Endothelial cell of umbilical vein (primary cell): Measurements from ENCODE around the gene RSF1. TPM values are rescaled to one million over a fixed set of nuclear protein-coding genes. Genes with fewer than 3 reads are reported as not detected.
A peak's percentile ranks its signal among the peaks of the same experiment; 100 is the strongest.

Experiments
- BruUV-seq: library from RNA; stranded (reverse); fragments of 400-500 nt; replicated peaks from 2 replicates; lab custom pipeline; 2021; lab: Mats Ljungman, UMichigan
- CTCF ChIA-PET: fragments of 300-600, 350-600 bp; sonication (Branson Sonifier 250); formaldehyde crosslinking; loops from one replicate; lab custom pipeline; 2021; ENCODE audit warnings: antibody characterized with exemption, inconsistent platforms; lab: Charles Lee
- POLR2A ChIA-PET: fragments of 300-600, 350-600 bp; sonication (Branson Sonifier 250); formaldehyde crosslinking; loops from one replicate; lab custom pipeline; 2021; ENCODE audit warnings: antibody characterized with exemption, inconsistent platforms; lab: Charles Lee
- DNase-seq: peaks from one replicate; pipeline ENCODE4 v3.0.0-alpha.2; 2011; ENCODE audit warnings: low read depth, low spot score
- FAIRE-seq: peaks from 2 replicates; lab custom pipeline; 2011; peaks lifted over from hg19 to GRCh38; lab: Jason Lieb, UNC
- H2AFZ ChIP-seq: 2 replicates; pipeline ENCODE4 v1.6.0; 2012; ENCODE audit warnings: low read depth, low read length, control low read depth, inconsistent platforms
- H3K27ac ChIP-seq: 2 replicates; pipeline ENCODE4 v1.5.1; 2011; ENCODE audit warnings: low read depth, mild to moderate bottlenecking, control low read depth, low read length, moderate library complexity; ENCODE audit not compliant: insufficient read depth
- H3K27me3 ChIP-seq, 2 experiments: 2 replicates each; pipeline versions ENCODE4 v1.6.0 to v1.6.1; 2011; ENCODE audit warnings: low read length in 2 of 2, mixed read lengths in 1 of 2; ENCODE audit not compliant: control insufficient read depth in 2 of 2, insufficient read depth in 2 of 2
- H3K36me3 ChIP-seq, 2 experiments: 2 replicates in 1 of 2; 3 replicates in 1 of 2; pipeline ENCODE4 v1.5.1; 2011; ENCODE audit warnings: low read length in 2 of 2, mild to moderate bottlenecking in 1 of 2, moderate library complexity in 1 of 2; ENCODE audit not compliant: control insufficient read depth in 2 of 2, insufficient read depth in 2 of 2; ENCODE audit errors: extremely low read depth in 1 of 2
- H3K4me1 ChIP-seq: 3 replicates; pipeline ENCODE4 v1.5.1; 2011; ENCODE audit warnings: mild to moderate bottlenecking, low read length; ENCODE audit not compliant: control insufficient read depth, insufficient read depth; ENCODE audit errors: extremely low read depth
- H3K4me2 ChIP-seq: 2 replicates; pipeline ENCODE4 v1.6.1; 2011; ENCODE audit warnings: low read length, control low read depth, mixed read lengths; ENCODE audit not compliant: insufficient read depth
- H3K4me3 ChIP-seq, 3 experiments: fragments of 200-600 bp in 1 of 3; sonication (generic), shearing (Covaris generic) in 1 of 3; replicated peaks in 1 of 3; 2 replicates each; pipeline ENCODE4 v1.5.1; 2011 to 2016; ENCODE audit warnings: control low read depth in 3 of 3, low read length in 3 of 3, mild to moderate bottlenecking in 2 of 3, inconsistent platforms in 1 of 3, low read depth in 1 of 3, moderate library complexity in 1 of 3; ENCODE audit not compliant: insufficient read depth in 1 of 3
- H3K79me2 ChIP-seq: 2 replicates; pipeline ENCODE4 v1.6.0; 2012; ENCODE audit warnings: low read length, inconsistent platforms; ENCODE audit not compliant: control insufficient read depth, insufficient read depth
- H3K9ac ChIP-seq: replicated peaks from 2 replicates; pipeline ENCODE3; 2011; ENCODE audit warnings: low read length, control low read depth; ENCODE audit not compliant: insufficient read depth; ENCODE audit errors: extremely low read depth
- H3K9me1 ChIP-seq: replicated peaks from 3 replicates; pipeline ENCODE4 v1.6.0; 2011; ENCODE audit warnings: mild to moderate bottlenecking, low read length; ENCODE audit not compliant: control insufficient read depth, insufficient read depth; ENCODE audit errors: extremely low read depth
- H3K9me3 ChIP-seq: replicated peaks from 2 replicates; pipeline ENCODE4 v1.5.1; 2012; ENCODE audit warnings: low read length, inconsistent platforms; ENCODE audit not compliant: control insufficient read depth, insufficient read depth
- H4K20me1 ChIP-seq: replicated peaks from 2 replicates; pipeline ENCODE3; 2011; ENCODE audit warnings: mild to moderate bottlenecking, low read length; ENCODE audit not compliant: control insufficient read depth, insufficient read depth; ENCODE audit errors: extremely low read depth
- EZH2 ChIP-seq: IDR thresholded peaks from 2 replicates; pipeline ENCODE4 v1.6.1; 2012; ENCODE audit warnings: borderline replicate concordance, low read depth, mild to moderate bottlenecking, moderate library complexity, low read length, inconsistent platforms; ENCODE audit not compliant: severe bottlenecking
- FOS ChIP-seq: IDR thresholded peaks from 2 replicates; pipeline ENCODE4 v1.6.1; 2011; ENCODE audit warnings: mild to moderate bottlenecking, low read length, moderate library complexity, borderline replicate concordance; ENCODE audit not compliant: insufficient read depth
- GATA2 ChIP-seq: IDR thresholded peaks from 2 replicates; pipeline ENCODE4 v1.7.0; 2011; ENCODE audit warnings: low read depth, mild to moderate bottlenecking, moderate library complexity, mixed read lengths, low read length; ENCODE audit not compliant: insufficient read length, insufficient read depth
- JUN ChIP-seq: IDR thresholded peaks from 2 replicates; pipeline ENCODE4 v1.6.1; 2011; ENCODE audit warnings: borderline replicate concordance, low read depth; ENCODE audit not compliant: insufficient read length, insufficient read depth
- MYC ChIP-seq: IDR thresholded peaks from one replicate; pipeline ENCODE4 v1.6.1; 2011; ENCODE audit warnings: mild to moderate bottlenecking, low read depth, low read length
- POLR2A ChIP-seq: IDR thresholded peaks from 2 replicates; pipeline ENCODE4 v1.6.1; 2012; ENCODE audit warnings: low read depth, mild to moderate bottlenecking, control low read depth, low read length
- POLR2AphosphoS5 ChIP-seq: IDR thresholded peaks from 2 replicates; pipeline ENCODE4 v1.6.1; 2012; ENCODE audit warnings: low read depth, mild to moderate bottlenecking, control low read depth, low read length, moderate library complexity; ENCODE audit not compliant: insufficient read depth
- dilution Hi-C: fragments of 300-500 bp; cut with MboI; formaldehyde crosslinking; loops from one replicate; pipeline ENCODE4 v1.15.0; 2019; ENCODE audit warnings: low sequenced_read_pairs; ENCODE audit not compliant: extremely low pct_ligation_motif_present
- intact Hi-C: fragments of 100-400 bp; cut with micrococcal nuclease; formaldehyde crosslinking; loops from one replicate; pipeline ENCODE4 v1.10.0; 2022
- polyA plus RNA-seq, 4 experiments: library from polyadenylated mRNA; depleted of rRNA in 3 of 4; stranded (reverse) in 3 of 4; unstranded in 1 of 4; fragments of >200 nt; gene quantifications; 2 replicates each; pipeline versions ENCODE4 v1.2.1 to v1.2.3, GENCODE V29; 2011 to 2012; ENCODE audit warnings: missing spikeins in 1 of 4
- total RNA-seq: library from RNA; stranded (reverse); gene quantifications from 2 replicates; pipeline ENCODE4 v1.2.3, GENCODE V29; 2021
- TF ChIP-seq, protein P1 (sequence below), 2 donors: IDR thresholded peaks; 1 replicate in 1 of 2; 2 replicates in 1 of 2; pipeline ENCODE4 v1.5.1; 2011; ENCODE audit warnings: low read length in 2 of 2, mild to moderate bottlenecking in 2 of 2, moderate library complexity in 2 of 2, control low read depth in 1 of 2, inconsistent platforms in 1 of 2, low read depth in 1 of 2; ENCODE audit not compliant: insufficient read depth in 1 of 2; ENCODE audit errors: extremely low read depth in 1 of 2
- TF ChIP-seq, protein P2 (sequence below): IDR thresholded peaks from 2 replicates; pipeline ENCODE4 v1.6.1; 2011; ENCODE audit not compliant: insufficient read depth, insufficient read length

The RSF1 gene
- total and polyA plus RNA-seq, 2 donors (not counting 3 experiments of a cell fraction or from before 2014, with no cell fraction given): 10.0 to 55.1 TPM

DNA sequence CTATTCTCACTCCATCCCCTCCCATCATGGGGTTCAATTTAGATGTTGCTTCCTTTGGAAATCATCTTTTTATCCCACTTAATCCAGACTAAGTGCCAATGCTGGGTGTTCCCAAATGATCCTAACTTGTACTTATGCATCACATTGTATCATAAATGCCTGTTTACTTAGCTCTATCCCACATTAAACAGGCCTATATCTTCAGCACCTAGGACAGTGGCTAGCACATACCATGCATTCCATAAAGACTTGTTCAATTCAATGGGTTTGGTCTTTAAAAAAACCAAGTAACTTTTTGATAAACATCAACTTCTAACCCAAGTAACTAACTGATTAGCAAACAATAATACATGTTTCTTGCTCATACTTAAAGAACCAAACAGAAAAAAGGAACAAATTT is 40.6 kb downstream of the RSF1 start:
- POLR2A ChIA-PET: no interaction called here
- TF ChIP-seq FOS (no peak), JUN (no peak)
- Histone ChIP-seq H3K4me2 (no peak overlapping the region), H3K9ac (no peak overlapping the region), H3K9me1 (no peaks in the 10 kb centered on the region), H3K4me1 (no peaks in the 10 kb centered on the region), H4K20me1 (peaks cover 20% of the 10 kb centered on the region), H3K4me3 (no peak overlapping the region), H2AFZ (no peak overlapping the region), H3K27ac (no peak overlapping the region), H3K36me3 (peaks cover 0 to 3% of the 10 kb centered on the region in 2 experiments), H3K9me3 (no peaks in the 10 kb centered on the region), H3K79me2 (peaks cover 67% of the 10 kb centered on the region), H3K27me3 (no peaks in the 10 kb centered on the region)
- intact Hi-C loops: no loop called here
- peak; percentile 30 for DNase-seq
- CTCF ChIA-PET: interaction anchor here (0.7 to 1.3 kb wide), 3 partner anchors 9 to 220 kb away, joined by 3 to 4 read pairs (median 3); no protein-coding TSS in a partner anchor
- FAIRE-seq: peak; percentile 57
- dilution Hi-C loops: no loop called here
- BruUV-seq: no TSS peak

DNA sequence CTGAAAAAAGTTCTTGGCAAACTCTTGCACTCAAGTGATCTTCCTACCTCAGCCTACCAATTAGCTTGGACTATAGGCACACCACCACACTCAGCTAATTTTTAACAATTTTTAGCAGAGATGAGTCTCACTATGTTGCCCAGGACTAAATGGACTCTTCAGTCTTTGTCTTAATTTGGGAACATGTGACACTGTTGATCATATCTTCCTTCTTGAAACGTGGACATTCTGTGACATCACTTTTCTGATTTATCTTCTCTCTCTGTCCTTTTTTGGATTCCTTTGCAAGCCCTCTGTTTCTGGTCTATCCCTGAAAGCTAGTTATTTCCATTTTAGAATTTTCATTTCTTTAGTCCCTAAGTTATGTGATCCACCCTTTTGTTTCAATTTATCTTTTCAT is 42.0 kb downstream of the RSF1 start:
- intact Hi-C loops: no loop called here
- DNase-seq (no peak), FAIRE-seq (no peak)
- no peak overlapping the region for H2AFZ ChIP-seq
- no peaks in the 10 kb centered on the region for H3K4me1 ChIP-seq
- no peaks in the 10 kb centered on the region for H3K9me3 ChIP-seq
- TF ChIP-seq GATA2 (no peak), MYC (no peak), JUN (no peak), POLR2AphosphoS5 (no peak), EZH2 (no peak), POLR2A (no peak), FOS (no peak)
- TF ChIP-seq, protein P1, sequence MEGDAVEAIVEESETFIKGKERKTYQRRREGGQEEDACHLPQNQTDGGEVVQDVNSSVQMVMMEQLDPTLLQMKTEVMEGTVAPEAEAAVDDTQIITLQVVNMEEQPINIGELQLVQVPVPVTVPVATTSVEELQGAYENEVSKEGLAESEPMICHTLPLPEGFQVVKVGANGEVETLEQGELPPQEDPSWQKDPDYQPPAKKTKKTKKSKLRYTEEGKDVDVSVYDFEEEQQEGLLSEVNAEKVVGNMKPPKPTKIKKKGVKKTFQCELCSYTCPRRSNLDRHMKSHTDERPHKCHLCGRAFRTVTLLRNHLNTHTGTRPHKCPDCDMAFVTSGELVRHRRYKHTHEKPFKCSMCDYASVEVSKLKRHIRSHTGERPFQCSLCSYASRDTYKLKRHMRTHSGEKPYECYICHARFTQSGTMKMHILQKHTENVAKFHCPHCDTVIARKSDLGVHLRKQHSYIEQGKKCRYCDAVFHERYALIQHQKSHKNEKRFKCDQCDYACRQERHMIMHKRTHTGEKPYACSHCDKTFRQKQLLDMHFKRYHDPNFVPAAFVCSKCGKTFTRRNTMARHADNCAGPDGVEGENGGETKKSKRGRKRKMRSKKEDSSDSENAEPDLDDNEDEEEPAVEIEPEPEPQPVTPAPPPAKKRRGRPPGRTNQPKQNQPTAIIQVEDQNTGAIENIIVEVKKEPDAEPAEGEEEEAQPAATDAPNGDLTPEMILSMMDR (IDR thresholded peaks at IDR 0.05; ENCODE audit: extremely low read depth in 1 of 2, insufficient read depth in 1 of 2, low read depth in 1 of 2, low read length in 2 of 2): no peak
- TF ChIP-seq, protein P2, sequence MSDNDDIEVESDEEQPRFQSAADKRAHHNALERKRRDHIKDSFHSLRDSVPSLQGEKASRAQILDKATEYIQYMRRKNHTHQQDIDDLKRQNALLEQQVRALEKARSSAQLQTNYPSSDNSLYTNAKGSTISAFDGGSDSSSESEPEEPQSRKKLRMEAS: no peak
- POLR2A ChIA-PET: no interaction called here
- H3K27me3 ChIP-seq: no peaks in the 10 kb centered on the region
- no peaks in the 10 kb centered on the region for H3K9me1 ChIP-seq
- H3K4me2 ChIP-seq: no peak overlapping the region
- no peak overlapping the region for H3K27ac ChIP-seq
- peaks cover 17% of the 10 kb centered on the region for H4K20me1 ChIP-seq
- peaks cover 0 to 3% of the 10 kb centered on the region in 2 experiments for H3K36me3 ChIP-seq
- dilution Hi-C loops: no loop called here
- H3K9ac ChIP-seq: no peak overlapping the region
- CTCF ChIA-PET: no interaction called here
- no peak overlapping the region for H3K4me3 ChIP-seq
- H3K79me2 ChIP-seq: peaks cover 63% of the 10 kb centered on the region
- BruUV-seq: no TSS peak
